Lung (tissue), 12 donors: ENCODE measurements around the gene CABLES1. TPM values are rescaled to one million over a fixed set of nuclear protein-coding genes. Genes with fewer than 3 reads are reported as not detected.

Source experiments
- ATAC-seq: fragments of 200-7000 bp; cut with Tn5 transposase; one replicate; pipeline ENCODE4 v1.9.1; 2020; ENCODE audit warnings: moderate number of reproducible peaks; ENCODE audit not compliant: insufficient read depth, low FRiP score
- DNase-seq, 3 donors: peaks; one replicate each; pipeline ENCODE4 v3.0.0-alpha.2; 2013 to 2017
- H3K27ac ChIP-seq, 2 donors: one replicate each; pipeline ENCODE4 v1.5.1; 2013; ENCODE audit warnings: mild to moderate bottlenecking in 2 of 2, moderate library complexity in 2 of 2, control low read depth in 1 of 2, inconsistent platforms in 1 of 2, low read depth in 1 of 2, low read length in 1 of 2
- H3K27me3 ChIP-seq, 3 donors: one replicate each; pipeline ENCODE4 v1.5.1; 2013; ENCODE audit warnings: low read length in 2 of 3; ENCODE audit not compliant: control insufficient read depth in 3 of 3, insufficient read depth in 3 of 3
- H3K36me3 ChIP-seq, 4 donors: one replicate each; pipeline ENCODE4 v1.5.1; 2013; ENCODE audit warnings: low read length in 4 of 4, mild to moderate bottlenecking in 1 of 4, moderate library complexity in 1 of 4; ENCODE audit not compliant: control insufficient read depth in 4 of 4, insufficient read depth in 4 of 4
- H3K4me1 ChIP-seq, 5 donors: one replicate each; pipeline ENCODE4 v1.5.1; 2013; ENCODE audit warnings: low read length in 5 of 5, mild to moderate bottlenecking in 2 of 5, moderate library complexity in 1 of 5; ENCODE audit not compliant: control insufficient read depth in 5 of 5, insufficient read depth in 5 of 5
- H3K4me3 ChIP-seq: one replicate; pipeline ENCODE4 v1.5.1; 2013; ENCODE audit warnings: mild to moderate bottlenecking, control low read depth, moderate library complexity
- H3K9ac ChIP-seq, 2 donors: one replicate each; pipeline ENCODE4 v1.5.1; 2013; ENCODE audit warnings: low read length in 2 of 2, control low read depth in 1 of 2; ENCODE audit not compliant: insufficient read depth in 1 of 2
- H3K9me3 ChIP-seq, 4 donors: one replicate each; pipeline ENCODE4 v1.5.1; 2013; ENCODE audit warnings: low read length in 3 of 4, mild to moderate bottlenecking in 1 of 4, moderate library complexity in 1 of 4; ENCODE audit not compliant: control insufficient read depth in 4 of 4, insufficient read depth in 3 of 4
- CTCF ChIP-seq: IDR thresholded peaks from 2 replicates; pipeline ENCODE4 v1.5.1; 2012; ENCODE audit warnings: mild to moderate bottlenecking; ENCODE audit errors: control extremely low read depth, extremely low read depth
- WGBS, 2 donors: extraction: QIAGEN DNeasy Blood & Tissue Kit; methylation state at CpG; one replicate each; pipeline ENCODE4 v1.1.7; 2013; 5-methylcytosine and 5-hydroxymethylcytosine counted together
- polyA plus RNA-seq, 2 donors: library from polyadenylated mRNA; stranded (reverse); fragments of 200-250 nt; gene quantifications; one replicate each; pipeline ENCODE4 v1.2.1, GENCODE V29; 2013
- total RNA-seq, 2 donors: library from RNA; depleted of rRNA in 1 of 2; stranded (reverse); fragments of >200 nt in 1 of 2; gene quantifications; one replicate each; pipeline ENCODE4 v1.2.1, GENCODE V29; 2014 to 2021
- donor health status: control.
- donor health status: control.
- donor health status: Bipolar disorder and iron deficiency.
- donor health status: healthy.
- donor health status: DM: yes; HTN: yes; CAD: no.

Gene CABLES1
- total and polyA plus RNA-seq, 4 donors, result 4.2 to 32.6 (median 14.7) TPM

DNA sequence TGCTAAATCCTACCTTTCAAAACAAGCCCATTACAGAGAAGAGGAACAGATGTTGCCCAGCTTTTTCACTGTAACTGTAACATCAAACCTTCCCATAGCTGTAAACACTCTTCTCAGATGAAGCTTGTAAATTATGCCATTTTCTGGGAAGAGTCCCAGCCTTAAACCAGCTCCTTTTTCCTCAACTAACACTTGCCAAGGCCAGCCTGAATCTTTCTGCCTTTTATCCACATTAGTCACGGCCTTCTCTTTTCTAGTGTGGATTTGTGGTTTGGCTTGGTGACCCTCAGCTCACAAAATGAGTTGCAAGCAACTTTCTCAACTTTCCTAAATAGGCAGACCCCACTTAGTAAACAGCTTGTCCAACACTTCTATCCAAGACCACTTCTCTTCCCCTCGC lies 90.2 kb downstream of the CABLES1 start:
- ATAC-seq, result no peak
- peaks cover 6 to 32% (median 14%) of the 10 kb centered on the region in 5 donors for H3K4me1 ChIP-seq
- no peaks in the 10 kb centered on the region for H3K9me3 ChIP-seq
- H3K27me3 ChIP-seq, result no peaks in the 10 kb centered on the region
- peak in 2 of 3 donors; percentile 71 to 85 for DNase-seq
- TF ChIP-seq CTCF, result no peak
- peak overlapping the region in 1 of 2 donors; percentile 55 for H3K27ac ChIP-seq
- H3K4me3 ChIP-seq, result no peak overlapping the region
- WGBS, 2 donors, result 79 to 82% methylated on average over 2 of the region's 2 CpGs
- H3K9ac ChIP-seq, result peak overlapping the region in 1 of 2 donors; percentile 35
- H3K36me3 ChIP-seq, result no peaks in the 10 kb centered on the region

- H3K27ac ChIP-seq, result peak overlapping the region in 1 of 2 donors; percentile 26
- no peak overlapping the region for H3K9ac ChIP-seq
- no peaks in the 10 kb centered on the region for H3K9me3 ChIP-seq
- WGBS, 2 donors, result 62 to 70% methylated on average over 3 of the region's 3 CpGs
- H3K4me3 ChIP-seq, result no peak overlapping the region
- ATAC-seq (no peak), DNase-seq (no peak)
- no peak for TF ChIP-seq CTCF
- no peaks in the 10 kb centered on the region for H3K27me3 ChIP-seq
- no peaks in the 10 kb centered on the region for H3K36me3 ChIP-seq
- peaks cover 6 to 34% (median 13%) of the 10 kb centered on the region in 5 donors for H3K4me1 ChIP-seq
These were observed 91.1 kb downstream of the CABLES1 start for GRCh38 chr18:23226391-23226790.

DNA sequence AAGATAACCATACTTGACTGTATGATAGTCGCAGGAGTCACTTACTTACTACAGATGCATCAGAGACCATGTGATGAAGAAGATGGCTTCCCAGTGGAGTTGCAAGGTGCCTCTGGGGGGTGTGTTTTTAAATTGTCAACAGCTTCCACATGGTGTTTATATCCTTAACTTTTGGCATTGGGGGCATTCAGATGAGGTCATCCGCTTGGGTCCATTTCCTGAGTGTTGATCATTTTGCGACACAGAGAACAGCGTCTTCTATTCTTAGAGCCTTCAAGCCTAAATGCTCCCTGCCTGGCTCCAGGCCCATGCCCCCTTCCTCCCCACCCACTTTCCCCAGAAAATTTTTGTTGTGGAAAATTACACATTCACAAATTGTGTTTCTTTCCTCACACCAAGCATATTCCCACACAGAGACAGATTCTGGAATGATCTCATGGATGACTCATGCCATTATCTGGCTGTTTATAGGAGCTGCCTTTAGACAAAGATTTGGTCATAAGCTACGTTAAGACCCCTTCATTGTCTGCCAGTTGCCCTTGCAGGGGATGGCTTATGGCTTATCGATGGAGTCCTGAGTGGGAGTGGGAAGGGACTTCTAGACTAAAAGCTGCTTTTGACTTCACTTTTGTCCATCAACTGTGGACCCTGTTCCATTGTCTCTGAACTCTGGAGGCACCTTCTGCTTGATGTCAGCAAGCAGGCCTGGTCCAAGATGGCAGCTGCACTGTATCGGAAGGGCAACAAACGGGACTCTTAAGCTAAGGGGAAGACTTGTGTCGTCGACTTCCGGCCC lies 91.8 kb downstream of the CABLES1 start:
- Histone ChIP-seq H3K9me3 (no peaks in the 10 kb centered on the region), H3K36me3 (no peaks in the 10 kb centered on the region), H3K4me1 (peaks cover 6 to 38% (median 14%) of the 10 kb centered on the region in 5 donors), H3K4me3 (no peak overlapping the region), H3K27me3 (no peaks in the 10 kb centered on the region), H3K27ac (peak overlapping the region; percentile 25 to 73), H3K9ac (no peak overlapping the region)
- TF ChIP-seq CTCF, result no peak
- DNase-seq (peak; percentile 45 to 61 (median 57)), ATAC-seq (peak; percentile 2)
- 57 to 76% methylated on average over 11 of the region's 11 CpGs for WGBS, 2 donors
